Glomerular visceral epithelial cell (primary cell): ENCODE measurements around the gene ALDH9A1.

Experiments used
- DNase-seq: peaks from one replicate; pipeline ENCODE4 v3.0.0-alpha.2; 2016; ENCODE audit errors: extremely low spot score

ALDH9A1 gene

GRCh38 chr1:165623624-165624023 is 74.7 kb downstream of the ALDH9A1 start:
- no peak for DNase-seq

- DNase-seq: no peak
Measured at GRCh38 chr1:165619647-165620151, 78.7 kb downstream of the ALDH9A1 start.

- DNase-seq: no peak
Measured at GRCh38 chr1:165616987-165617546, 81.3 kb downstream of the ALDH9A1 start.

GRCh38 chr1:165616054-165616612 is 82.2 kb downstream of the ALDH9A1 start:
- no peak for DNase-seq
